Lower leg skin (tissue), 3 donors: ENCODE data around the gene COL18A1.

Source experiments
- CTCF ChIP-seq, 3 donors: fragments of 450-650 bp; IDR thresholded peaks; one replicate each; pipeline ENCODE4 v1.5.1; 2016; ENCODE audit warnings: antibody characterized with exemption in 3 of 3, mild to moderate bottlenecking in 3 of 3, moderate library complexity in 2 of 3
- POLR2A ChIP-seq, 2 donors: fragments of 450-650 bp; IDR thresholded peaks; one replicate each; pipeline ENCODE4 v1.6.1; 2016 to 2017; ENCODE audit warnings: antibody characterized with exemption in 2 of 2, mild to moderate bottlenecking in 1 of 2, moderate library complexity in 1 of 2

GRCh38 chr21:45408271-45408791, 3.4 kb downstream of the COL18A1 start:
- TF ChIP-seq POLR2A (IDR thresholded peaks at IDR 0.05), result no peak
- TF ChIP-seq CTCF (IDR thresholded peaks at IDR 0.05), result no peak
